ENCODE data around the gene KCTD15.

The KCTD15 gene

GRCh38 chr19:33772102-33772857, 24.4 kb upstream of the KCTD15 start:
- FAIRE-seq = no peak

GRCh38 chr19:33772858-33773180, 23.9 kb upstream of the KCTD15 start:
- FAIRE-seq = no peak

GRCh38 chr19:33773704-33774624, 22.7 kb upstream of the KCTD15 start:
- no peak for FAIRE-seq

GRCh38 chr19:33774751-33775150, 21.9 kb upstream of the KCTD15 start:
- no peak for FAIRE-seq

- FAIRE-seq = no peak
These were observed 20.8 kb upstream of the KCTD15 start for GRCh38 chr19:33775731-33776487.

- FAIRE-seq = no peak
These were observed 19.3 kb upstream of the KCTD15 start for GRCh38 chr19:33777351-33777750.

GRCh38 chr19:33777753-33778088, 18.9 kb upstream of the KCTD15 start:
- no peak for FAIRE-seq

- FAIRE-seq = no peak
These were observed 18.4 kb upstream of the KCTD15 start for GRCh38 chr19:33778089-33778791.

GRCh38 chr19:33779849-33780248, 16.8 kb upstream of the KCTD15 start:
- FAIRE-seq = no peak

GRCh38 chr19:33780251-33780650, 16.4 kb upstream of the KCTD15 start:
- no peak for FAIRE-seq

GRCh38 chr19:33780746-33781145, 15.9 kb upstream of the KCTD15 start:
- FAIRE-seq = no peak

GRCh38 chr19:33781415-33781935, 15.2 kb upstream of the KCTD15 start:
- FAIRE-seq = no peak

GRCh38 chr19:33781996-33782395, 14.7 kb upstream of the KCTD15 start:
- FAIRE-seq = no peak

- no peak for FAIRE-seq
These were observed 12.2 kb upstream of the KCTD15 start for GRCh38 chr19:33784432-33784831.

- FAIRE-seq = no peak
These were observed 10.9 kb upstream of the KCTD15 start for GRCh38 chr19:33785795-33786194.

GRCh38 chr19:33788676-33789075, 8.0 kb upstream of the KCTD15 start:
- no peak for FAIRE-seq

GRCh38 chr19:33789344-33789743, 7.3 kb upstream of the KCTD15 start:
- FAIRE-seq = no peak

GRCh38 chr19:33794683-33795369, 1.8 kb upstream of the KCTD15 start:
- no peak for FAIRE-seq

- FAIRE-seq = no peak
These were observed 1.1 kb upstream of the KCTD15 start for GRCh38 chr19:33795370-33796163.

GRCh38 chr19:33797802-33798671, 1.4 kb downstream of the KCTD15 start:
- FAIRE-seq = no peak
